SKM-1 treated with dmso at 0.1 percent for 144 hours (cell line): ENCODE results near the gene UBE3A.

Experiments
- DNase-seq: peaks from one replicate; lab custom pipeline; 2025; ENCODE audit not compliant: unreplicated experiment; lab: John Stamatoyannopoulos, UW

The UBE3A gene

GRCh38 chr15:25406846-25407245 is 32.0 kb downstream of the UBE3A start:
- DNase-seq = no peak

GRCh38 chr15:25406261-25406660 is 32.6 kb downstream of the UBE3A start:
- DNase-seq = no peak

- DNase-seq = no peak
Measured at GRCh38 chr15:25403771-25404170, 35.1 kb downstream of the UBE3A start.

GRCh38 chr15:25402342-25402741 is 36.5 kb downstream of the UBE3A start:
- no peak for DNase-seq

GRCh38 chr15:25401501-25401900 is 37.3 kb downstream of the UBE3A start:
- no peak for DNase-seq

- DNase-seq = no peak
Measured at GRCh38 chr15:25397100-25397499, 41.7 kb downstream of the UBE3A start.

GRCh38 chr15:25394898-25395297 is 43.9 kb downstream of the UBE3A start:
- DNase-seq = no peak

- DNase-seq = no peak
Measured at GRCh38 chr15:25392806-25393205, 46.0 kb downstream of the UBE3A start.

- DNase-seq = no peak
Measured at GRCh38 chr15:25391971-25392721, 46.7 kb downstream of the UBE3A start.

- DNase-seq = no peak
Measured at GRCh38 chr15:25385986-25386385, 52.8 kb downstream of the UBE3A start.

GRCh38 chr15:25381579-25381978 is 57.2 kb downstream of the UBE3A start:
- DNase-seq = no peak

GRCh38 chr15:25378501-25378901 is 60.3 kb downstream of the UBE3A start:
- no peak for DNase-seq

GRCh38 chr15:25375557-25375956 is 63.3 kb downstream of the UBE3A start:
- no peak for DNase-seq

- DNase-seq = no peak
Measured at GRCh38 chr15:25374143-25374542, 64.7 kb downstream of the UBE3A start.

GRCh38 chr15:25372298-25372697 is 66.5 kb downstream of the UBE3A start:
- DNase-seq = no peak

GRCh38 chr15:25368850-25369249 is 70.0 kb downstream of the UBE3A start:
- DNase-seq = no peak

- no peak for DNase-seq
Measured at GRCh38 chr15:25366058-25366457, 72.8 kb downstream of the UBE3A start.

- no peak for DNase-seq
Measured at GRCh38 chr15:25362545-25362944, 76.3 kb downstream of the UBE3A start.

GRCh38 chr15:25347707-25348106 is 91.1 kb downstream of the UBE3A start:
- no peak for DNase-seq

- no peak for DNase-seq
Measured at GRCh38 chr15:25346371-25346770, 92.5 kb downstream of the UBE3A start.

GRCh38 chr15:25345943-25346342 is 92.9 kb downstream of the UBE3A start:
- no peak for DNase-seq

- DNase-seq = no peak
Measured at GRCh38 chr15:25342629-25343028, 96.2 kb downstream of the UBE3A start.

- DNase-seq = no peak
Measured at GRCh38 chr15:25339431-25339830, 99.4 kb downstream of the UBE3A start.
